ENCODE results near the gene MYOZ3.

MYOZ3 gene

GRCh38 chr5:150627731-150628545 is 33.1 kb upstream of the MYOZ3 start:
- no peak for DNase-seq (ENCODE audit: low read depth in 2 of 2)

- no peak for DNase-seq (ENCODE audit: low read depth in 2 of 2)
Measured at GRCh38 chr5:150628936-150629485, 32.0 kb upstream of the MYOZ3 start.

GRCh38 chr5:150630016-150630415 is 31.0 kb upstream of the MYOZ3 start:
- no peak for DNase-seq (ENCODE audit: low read depth in 2 of 2)

- DNase-seq (ENCODE audit: low read depth in 2 of 2) = no peak
Measured at GRCh38 chr5:150630461-150631325, 30.4 kb upstream of the MYOZ3 start.

GRCh38 chr5:150631326-150631701 is 29.7 kb upstream of the MYOZ3 start:
- DNase-seq (ENCODE audit: low read depth in 2 of 2) = no peak

- no peak for DNase-seq (ENCODE audit: low read depth in 2 of 2)
Measured at GRCh38 chr5:150632305-150633160, 28.5 kb upstream of the MYOZ3 start.

GRCh38 chr5:150633429-150633828 is 27.6 kb upstream of the MYOZ3 start:
- DNase-seq (ENCODE audit: low read depth in 2 of 2) = no peak

- no peak for DNase-seq (ENCODE audit: low read depth in 2 of 2)
Measured at GRCh38 chr5:150636391-150637244, 24.4 kb upstream of the MYOZ3 start.

GRCh38 chr5:150637245-150638052 is 23.6 kb upstream of the MYOZ3 start:
- DNase-seq (ENCODE audit: low read depth in 2 of 2) = no peak

GRCh38 chr5:150638053-150638444 is 23.0 kb upstream of the MYOZ3 start:
- DNase-seq (ENCODE audit: low read depth in 2 of 2) = no peak

- no peak for DNase-seq (ENCODE audit: low read depth in 2 of 2)
Measured at GRCh38 chr5:150638488-150639376, 22.3 kb upstream of the MYOZ3 start.

GRCh38 chr5:150639377-150639692 is 21.7 kb upstream of the MYOZ3 start:
- DNase-seq (ENCODE audit: low read depth in 2 of 2) = no peak

- no peak for DNase-seq (ENCODE audit: low read depth in 2 of 2)
Measured at GRCh38 chr5:150639751-150640150, 21.3 kb upstream of the MYOZ3 start.

- no peak for DNase-seq (ENCODE audit: low read depth in 2 of 2)
Measured at GRCh38 chr5:150640311-150641005, 20.6 kb upstream of the MYOZ3 start, which contains the start of gene SYNPO. TSS of gene SYNPO (plus strand) at chr5:150640660. CDS start at chr5:150648276, 7,616 bp downstream.

GRCh38 chr5:150641006-150641570 is 20.0 kb upstream of the MYOZ3 start:
- no peak for DNase-seq (ENCODE audit: low read depth in 2 of 2)

GRCh38 chr5:150641824-150642566 is 19.1 kb upstream of the MYOZ3 start:
- no peak for DNase-seq (ENCODE audit: low read depth in 2 of 2)

- DNase-seq (ENCODE audit: low read depth in 2 of 2) = no peak
Measured at GRCh38 chr5:150642567-150642927, 18.5 kb upstream of the MYOZ3 start.

Measured in stimulated activated CD4-positive, alpha-beta T cell treated with anti-CD3 and anti-CD28 coated beads, Interleukin-15, amount 100 ng/mL, for 48 hours (primary cell).